ENCODE measurements around the gene XIAP. TPM values are rescaled to one million over a fixed set of nuclear protein-coding genes. Genes with fewer than 3 reads are reported as not detected.
"Not testable (repeated sequence)": the region's sequence is repeated elsewhere in the genome, so short reads cannot be mapped to it uniquely, and the experiment has no call there.

Gene XIAP
- total and polyA plus RNA-seq, 2 experiments from 2014 or later, result 4.9 to 39.0 TPM

DNA sequence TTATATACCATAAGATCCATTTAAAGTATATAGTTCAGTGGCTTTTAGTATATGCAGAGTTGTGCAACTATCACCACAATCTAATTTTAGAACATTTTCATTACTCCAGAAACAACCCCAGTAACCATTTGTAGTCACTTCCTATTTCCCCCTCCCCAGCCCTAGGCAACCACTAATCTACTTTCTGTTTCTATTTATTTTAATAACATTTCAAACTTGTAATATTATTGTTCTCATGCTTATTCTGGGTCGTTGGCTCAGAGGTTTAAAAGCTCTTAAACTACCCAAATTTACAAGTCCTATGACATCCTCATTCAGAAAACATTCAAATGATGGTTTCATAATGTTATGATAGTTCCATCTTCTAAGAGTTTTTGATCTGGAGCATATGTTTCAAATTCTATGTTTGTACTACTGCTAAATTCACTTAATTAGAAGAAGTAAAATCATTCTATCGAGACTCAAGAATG lies 18.4 kb downstream of the XIAP start:
- Histone ChIP-seq H3K4me1 (ENCODE audit: low read depth) (no peaks in the 10 kb centered on the region), H3K27me3 (no peaks in the 10 kb centered on the region), H3K9me3 (ENCODE audit: low read depth) (no peaks in the 10 kb centered on the region), H3K4me3 (no peak overlapping the region), H3K27ac (no peak overlapping the region), H3K36me3 (no peaks in the 10 kb centered on the region)
- TF ChIP-seq, protein P1, sequence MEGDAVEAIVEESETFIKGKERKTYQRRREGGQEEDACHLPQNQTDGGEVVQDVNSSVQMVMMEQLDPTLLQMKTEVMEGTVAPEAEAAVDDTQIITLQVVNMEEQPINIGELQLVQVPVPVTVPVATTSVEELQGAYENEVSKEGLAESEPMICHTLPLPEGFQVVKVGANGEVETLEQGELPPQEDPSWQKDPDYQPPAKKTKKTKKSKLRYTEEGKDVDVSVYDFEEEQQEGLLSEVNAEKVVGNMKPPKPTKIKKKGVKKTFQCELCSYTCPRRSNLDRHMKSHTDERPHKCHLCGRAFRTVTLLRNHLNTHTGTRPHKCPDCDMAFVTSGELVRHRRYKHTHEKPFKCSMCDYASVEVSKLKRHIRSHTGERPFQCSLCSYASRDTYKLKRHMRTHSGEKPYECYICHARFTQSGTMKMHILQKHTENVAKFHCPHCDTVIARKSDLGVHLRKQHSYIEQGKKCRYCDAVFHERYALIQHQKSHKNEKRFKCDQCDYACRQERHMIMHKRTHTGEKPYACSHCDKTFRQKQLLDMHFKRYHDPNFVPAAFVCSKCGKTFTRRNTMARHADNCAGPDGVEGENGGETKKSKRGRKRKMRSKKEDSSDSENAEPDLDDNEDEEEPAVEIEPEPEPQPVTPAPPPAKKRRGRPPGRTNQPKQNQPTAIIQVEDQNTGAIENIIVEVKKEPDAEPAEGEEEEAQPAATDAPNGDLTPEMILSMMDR (IDR thresholded peaks at IDR 0.05; ENCODE audit: low read depth, low read length), result no peak
- DNase-seq (ENCODE audit: low read depth in 1 of 2, low spot score in 1 of 2), result peak in 1 of 2 donors; percentile 32

DNA sequence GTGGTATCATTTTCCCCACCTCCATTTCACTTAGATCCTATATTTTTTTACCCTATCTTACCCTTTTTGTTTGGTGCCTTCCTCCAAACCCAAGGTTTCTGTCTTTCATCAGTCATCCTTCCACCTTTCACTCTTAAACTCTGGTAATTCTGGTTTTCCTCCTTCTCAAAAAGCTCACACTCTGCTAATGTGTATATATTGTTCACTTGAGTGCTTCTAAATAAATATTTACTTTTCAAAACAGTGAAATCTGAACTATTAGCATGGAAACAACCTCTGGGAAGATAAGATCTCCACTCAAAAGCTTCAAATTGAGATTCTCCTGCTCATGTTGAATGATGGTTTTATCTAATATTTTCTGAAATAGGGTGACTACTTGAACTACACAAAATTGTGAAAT lies 21.5 kb downstream of the XIAP start:
- Histone ChIP-seq H3K4me3 (no peak overlapping the region), H3K4me1 (ENCODE audit: low read depth) (no peaks in the 10 kb centered on the region), H3K27me3 (no peaks in the 10 kb centered on the region), H3K9me3 (ENCODE audit: low read depth) (peaks cover 4% of the 10 kb centered on the region), H3K27ac (no peak overlapping the region), H3K36me3 (no peaks in the 10 kb centered on the region)
- TF ChIP-seq, protein P1 (IDR thresholded peaks at IDR 0.05; ENCODE audit: low read depth, low read length), result no peak
- no peak for DNase-seq (ENCODE audit: low read depth in 1 of 2, low spot score in 1 of 2)

DNA sequence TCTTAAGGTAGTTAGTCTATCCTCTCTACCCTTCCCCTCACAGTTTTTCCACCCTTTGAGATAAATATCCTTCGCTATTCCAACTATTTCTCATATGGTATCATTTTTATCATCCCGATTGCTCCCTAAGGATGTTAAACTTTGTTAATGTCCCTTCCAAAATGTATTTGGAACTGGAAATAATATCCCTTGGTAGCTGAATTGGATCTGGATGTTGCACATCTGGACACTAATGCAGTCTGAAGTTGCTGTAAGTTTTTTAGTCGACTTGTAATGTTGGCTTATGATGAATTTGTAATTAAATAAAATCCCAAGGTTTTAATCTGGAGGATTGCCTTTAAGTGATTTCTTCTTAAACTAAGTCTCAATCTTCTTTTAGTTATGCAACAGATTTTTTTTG lies 22.5 kb downstream of the XIAP start:
- Histone ChIP-seq H3K9me3 (ENCODE audit: low read depth) (peaks cover 4% of the 10 kb centered on the region), H3K27me3 (no peaks in the 10 kb centered on the region), H3K4me3 (no peak overlapping the region), H3K27ac (no peak overlapping the region), H3K36me3 (no peaks in the 10 kb centered on the region), H3K4me1 (ENCODE audit: low read depth) (no peaks in the 10 kb centered on the region)
- TF ChIP-seq, protein P1 (IDR thresholded peaks at IDR 0.05; ENCODE audit: low read depth, low read length), result no peak
- no peak for DNase-seq (ENCODE audit: low read depth in 1 of 2, low spot score in 1 of 2)

DNA sequence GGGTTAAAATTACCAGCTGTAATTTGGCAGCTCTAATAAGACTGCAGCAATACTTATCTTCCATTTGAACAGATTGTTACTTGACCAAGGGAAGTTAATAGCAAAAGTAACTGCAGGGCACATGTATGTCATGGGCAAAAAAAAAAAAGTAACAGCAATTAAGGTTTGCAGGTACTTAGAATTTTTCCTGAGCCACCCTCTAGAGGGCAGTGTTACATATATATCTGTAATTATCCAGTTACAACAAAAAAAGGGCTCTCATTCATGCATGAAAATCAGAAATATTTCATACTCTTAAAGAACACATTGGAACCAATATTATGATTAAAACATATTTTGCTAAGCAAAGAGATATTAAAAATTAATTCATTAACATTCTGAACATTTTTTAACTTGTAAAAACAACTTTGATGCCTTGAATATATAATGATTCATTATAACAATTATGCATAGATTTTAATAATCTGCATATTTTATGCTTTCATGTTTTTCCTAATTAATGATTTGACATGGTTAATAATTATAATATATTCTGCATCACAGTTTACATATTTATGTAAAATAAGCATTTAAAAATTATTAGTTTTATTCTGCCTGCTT lies 25.1 kb downstream of the XIAP start:
- TF ChIP-seq, protein P1 (IDR thresholded peaks at IDR 0.05; ENCODE audit: low read depth, low read length), result peak; percentile 49
- no peaks in the 10 kb centered on the region for H3K36me3 ChIP-seq
- no peaks in the 10 kb centered on the region for H3K4me1 ChIP-seq (ENCODE audit: low read depth)
- H3K9me3 ChIP-seq (ENCODE audit: low read depth), result peaks cover 4% of the 10 kb centered on the region
- no peak overlapping the region for H3K27ac ChIP-seq
- DNase-seq (ENCODE audit: low read depth in 1 of 2, low spot score in 1 of 2), result peak; percentile 49 to 60
- H3K4me3 ChIP-seq, result no peak overlapping the region
- no peaks in the 10 kb centered on the region for H3K27me3 ChIP-seq

DNA sequence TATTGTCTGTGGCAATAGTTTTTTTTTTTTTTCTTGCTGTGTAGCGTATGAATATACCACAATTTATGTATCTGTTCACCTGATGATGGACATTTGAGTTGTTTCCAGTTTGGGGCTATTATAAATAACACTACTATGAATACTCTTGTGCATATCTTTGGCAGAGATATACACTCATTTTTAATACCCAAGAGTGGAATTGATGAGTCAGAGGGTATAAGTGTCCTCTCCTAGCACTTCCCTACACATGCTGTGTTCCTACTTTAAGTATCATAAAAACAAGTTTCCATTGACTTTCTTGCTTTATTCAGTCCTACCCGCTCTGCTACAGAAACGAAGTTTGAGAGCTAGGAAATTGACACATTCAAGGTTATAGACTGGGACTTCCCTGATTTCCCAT lies 39.8 kb downstream of the XIAP start:
- Histone ChIP-seq H3K27me3 (no peaks in the 10 kb centered on the region), H3K27ac (no peak overlapping the region), H3K4me1 (ENCODE audit: low read depth) (no peaks in the 10 kb centered on the region), H3K9me3 (ENCODE audit: low read depth) (no peaks in the 10 kb centered on the region), H3K4me3 (no peak overlapping the region), H3K36me3 (no peaks in the 10 kb centered on the region)
- no peak for DNase-seq (ENCODE audit: low read depth in 1 of 2, low spot score in 1 of 2)
- TF ChIP-seq, protein P1 (IDR thresholded peaks at IDR 0.05; ENCODE audit: low read depth, low read length), result no peak

DNA sequence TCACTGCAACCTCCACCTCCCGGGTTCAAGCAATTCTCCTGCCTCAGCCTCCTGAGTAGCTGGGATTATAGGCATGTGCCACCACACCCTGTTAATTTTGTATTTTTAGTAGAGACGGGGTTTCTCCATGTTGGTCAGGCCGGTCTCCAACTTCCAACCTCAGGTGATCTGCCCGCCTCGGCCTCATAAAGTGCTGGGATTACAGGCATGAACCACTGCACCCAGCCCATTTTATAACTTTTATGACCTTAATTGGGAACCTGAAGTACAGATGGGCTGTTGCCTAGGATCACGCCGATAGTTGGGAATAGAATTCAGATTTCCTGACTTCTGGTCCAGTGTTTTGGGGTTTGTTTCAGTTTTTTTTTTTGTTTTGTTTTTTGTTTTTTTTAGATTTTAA lies 43.4 kb downstream of the XIAP start:
- H3K4me1 ChIP-seq (ENCODE audit: low read depth); H3K4me3 ChIP-seq; H3K9me3 ChIP-seq (ENCODE audit: low read depth); H3K27ac ChIP-seq; DNase-seq (ENCODE audit: low read depth in 1 of 2, low spot score in 1 of 2); H3K27me3 ChIP-seq; H3K36me3 ChIP-seq: not testable (repeated sequence)
